ENCODE measurements around the gene SEPTIN7.

- TF ChIP-seq CTCF (IDR thresholded peaks at IDR 0.05; ENCODE audit: insufficient read depth, low read length, poor library complexity, severe bottlenecking) (no peak), EZH2phosphoT487 (conservative IDR thresholded peaks at IDR 0.05; ENCODE audit: low read length) (no peak)
Measured at GRCh38 chr7:35817181-35817580, 16.3 kb downstream of the SEPTIN7 start.

All from SU-DHL-6 (cell line).